Measurements from ENCODE around the gene TRIP12. TPM values are rescaled to one million over a fixed set of nuclear protein-coding genes. Genes with fewer than 3 reads are reported as not detected.

TRIP12 gene
- total RNA-seq, 4 donors from 2014 or later = 131 to 343 (median 194) TPM

- Histone ChIP-seq H3K4me1 (no peaks in the 10 kb centered on the region), H3K27me3 (no peaks in the 10 kb centered on the region), H3K36me3 (peaks cover 0 to 35% (median 0%) of the 10 kb centered on the region in 3 donors), H3K9me3 (no peaks in the 10 kb centered on the region), H3K4me3 (no peak overlapping the region), H3K27ac (no peak overlapping the region)
- no peak for TF ChIP-seq CTCF (IDR thresholded peaks at IDR 0.05)
- DNase-seq = no peak
Measured at GRCh38 chr2:229860334-229860733, 61.5 kb downstream of the TRIP12 start.

GRCh38 chr2:229858351-229858750 lies 63.5 kb downstream of the TRIP12 start:
- TF ChIP-seq CTCF (IDR thresholded peaks at IDR 0.05) = no peak
- TF ChIP-seq POLR2A (IDR thresholded peaks at IDR 0.05) = no peak
- no peak overlapping the region for H3K4me3 ChIP-seq

GRCh38 chr2:229857634-229858033 lies 64.2 kb downstream of the TRIP12 start:
- no peak for TF ChIP-seq POLR2A (IDR thresholded peaks at IDR 0.05)
- no peak for TF ChIP-seq CTCF (IDR thresholded peaks at IDR 0.05)
- Histone ChIP-seq H3K9me3 (no peaks in the 10 kb centered on the region), H3K4me3 (no peak overlapping the region), H3K36me3 (peaks cover 0 to 35% (median 0%) of the 10 kb centered on the region in 3 donors), H3K4me1 (no peaks in the 10 kb centered on the region), H3K27me3 (no peaks in the 10 kb centered on the region), H3K27ac (no peak overlapping the region)
- DNase-seq = no peak

More at GRCh38 chr2:229858351-229858750, 63.5 kb downstream of the TRIP12 start:
- no peaks in the 10 kb centered on the region for H3K27me3 ChIP-seq
- no peak overlapping the region for H3K27ac ChIP-seq
- H3K9me3 ChIP-seq = no peaks in the 10 kb centered on the region
- no peak for DNase-seq
- no peaks in the 10 kb centered on the region for H3K4me1 ChIP-seq
- peaks cover 0 to 35% (median 0%) of the 10 kb centered on the region in 3 donors for H3K36me3 ChIP-seq

GRCh38 chr2:229856413-229856812 lies 65.4 kb downstream of the TRIP12 start:
- H3K9me3 ChIP-seq = no peaks in the 10 kb centered on the region
- H3K4me3 ChIP-seq = no peak overlapping the region
- H3K27ac ChIP-seq = no peak overlapping the region

GRCh38 chr2:229855116-229855515 lies 66.7 kb downstream of the TRIP12 start:
- Histone ChIP-seq H3K27me3 (no peaks in the 10 kb centered on the region), H3K9me3 (no peaks in the 10 kb centered on the region), H3K36me3 (peaks cover 0 to 49% (median 0%) of the 10 kb centered on the region in 3 donors), H3K4me3 (no peak overlapping the region), H3K27ac (no peak overlapping the region), H3K4me1 (no peaks in the 10 kb centered on the region)
- DNase-seq = no peak
- TF ChIP-seq CTCF (IDR thresholded peaks at IDR 0.05) (no peak), POLR2A (IDR thresholded peaks at IDR 0.05) (no peak)

More at GRCh38 chr2:229856413-229856812, 65.4 kb downstream of the TRIP12 start:
- Histone ChIP-seq H3K36me3 (peaks cover 0 to 38% (median 0%) of the 10 kb centered on the region in 3 donors), H3K4me1 (no peaks in the 10 kb centered on the region), H3K27me3 (no peaks in the 10 kb centered on the region)
- TF ChIP-seq POLR2A (IDR thresholded peaks at IDR 0.05) (no peak), CTCF (IDR thresholded peaks at IDR 0.05) (no peak)
- DNase-seq = no peak

- H3K36me3 ChIP-seq = peaks cover 0 to 28% (median 0%) of the 10 kb centered on the region in 3 donors
- DNase-seq = peak in 2 of 3 donors; percentile 58 to 69
- TF ChIP-seq POLR2A (IDR thresholded peaks at IDR 0.05) (no peak), CTCF (IDR thresholded peaks at IDR 0.05) (no peak)
- H3K27ac ChIP-seq = peak overlapping the region in 1 of 4 donors; percentile 3
- no peaks in the 10 kb centered on the region for H3K27me3 ChIP-seq
- H3K4me1 ChIP-seq = no peaks in the 10 kb centered on the region
- H3K9me3 ChIP-seq = no peaks in the 10 kb centered on the region
- no peak overlapping the region for H3K4me3 ChIP-seq
Measured at GRCh38 chr2:229852565-229852964, 69.2 kb downstream of the TRIP12 start.

Data from Peyer's patch (tissue), 4 donors.